ENCODE results near the gene SMAD9. TPM values are rescaled to one million over a fixed set of nuclear protein-coding genes. Genes with fewer than 3 reads are reported as not detected.
A peak's percentile ranks its signal among the peaks of the same experiment; 100 is the strongest.

Gene SMAD9
- polyA plus RNA-seq, 1 of the 3 experiments (the other 2 are of a cell fraction) = 3.1 TPM

DNA sequence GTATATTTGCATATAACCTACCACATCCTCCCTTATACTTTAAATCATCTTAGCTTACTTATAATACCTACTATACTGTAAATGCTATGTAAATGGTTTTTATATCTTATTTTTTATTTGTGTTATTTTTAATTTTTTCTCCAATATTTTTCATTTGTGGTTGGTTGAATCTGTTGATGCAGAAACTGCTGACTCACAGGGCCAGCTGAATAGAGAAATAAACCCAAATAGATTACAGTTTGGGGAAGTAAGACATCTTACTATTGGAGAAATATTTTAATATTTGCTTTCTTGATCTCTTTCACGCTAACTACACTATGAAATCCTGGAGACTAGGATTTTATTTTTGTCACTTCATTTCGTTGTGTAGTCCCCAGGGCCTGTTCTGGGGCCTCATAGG lies 7.1 kb downstream of the SMAD9 start:
- no peak overlapping the region for H3K9ac ChIP-seq
- peaks cover 36 to 46% of the 10 kb centered on the region in 2 experiments; a peak in 3 of 4 replicates for H3K4me1 ChIP-seq (ENCODE audit: control insufficient read depth in 1 of 2, insufficient read depth in 2 of 2, low read depth in 1 of 2, low read length in 1 of 2)
- H3K79me2 ChIP-seq (ENCODE audit: insufficient read depth) = peaks cover 99% of the 10 kb centered on the region
- no peak overlapping the region for H3K27ac ChIP-seq (ENCODE audit: low read depth in 2 of 2, low read length in 1 of 2)
- H3F3A ChIP-seq (replicated peaks; ENCODE audit: insufficient read depth) = peaks cover 1% of the 10 kb centered on the region
- no peak overlapping the region for H3K4me2 ChIP-seq
- no peaks in the 10 kb centered on the region for H4K20me1 ChIP-seq (ENCODE audit: insufficient read depth)
- no peak overlapping the region for H3K4me3 ChIP-seq (ENCODE audit: low read depth in 2 of 2, low read length in 1 of 2)
- H2AFZ ChIP-seq (ENCODE audit: low read depth) = no peak overlapping the region
- ChIA-PET POLR2A (no interaction called here), CTCF (interaction anchor here (1.4 kb wide), 1 partner anchor 68 kb away, joined by 3 read pairs; no protein-coding TSS in a partner anchor)
- no peaks in the 10 kb centered on the region for H3K9me3 ChIP-seq
- no peaks in the 10 kb centered on the region for H3K9me2 ChIP-seq
- TF ChIP-seq RXRA (IDR thresholded peaks at IDR 0.05; ENCODE audit: borderline replicate concordance, low read depth) (no peak), TAF1 (IDR thresholded peaks at IDR 0.05; ENCODE audit: borderline replicate concordance, low read depth, low read length) (no peak), CHD2 (IDR thresholded peaks at IDR 0.05; ENCODE audit: low read length, partially characterized antibody) (no peak), SIN3A (IDR thresholded peaks at IDR 0.05; ENCODE audit: borderline replicate concordance, low read depth, low read length) (no peak), POLR2AphosphoS5 (IDR thresholded peaks at IDR 0.05; ENCODE audit: low read depth, low read length) (no peak), GATA2 (CRISPR knock-in tag; IDR thresholded peaks at IDR 0.05) (no peak), FOXM1 (IDR thresholded peaks at IDR 0.05; ENCODE audit: low read depth) (no peak)
- no peak for DNase-seq
- no peaks in the 10 kb centered on the region for H3K27me3 ChIP-seq (ENCODE audit: insufficient read depth)
- H3K36me3 ChIP-seq (replicated peaks in 1 of 2; ENCODE audit: control insufficient read depth in 1 of 2, insufficient read depth in 2 of 2, low read length in 1 of 2) = no peaks in the 10 kb centered on the region
- 84% methylated on average over 2 of the region's 2 CpGs for whole genome bisulfite sequencing (ENCODE audit: low lambda C conversion rate)

GRCh38 chr13:36912369-36912768 lies 7.7 kb downstream of the SMAD9 start:
- no peak overlapping the region for H2AFZ ChIP-seq (ENCODE audit: low read depth)

GRCh38 chr13:36910545-36910944 lies 9.5 kb downstream of the SMAD9 start:
- peaks cover 98% of the 10 kb centered on the region for H3K79me2 ChIP-seq (ENCODE audit: insufficient read depth)
- POLR2A ChIA-PET = no interaction called here
- no peak overlapping the region for H3K4me3 ChIP-seq (ENCODE audit: low read depth in 2 of 2, low read length in 1 of 2)
- TF ChIP-seq RFX5 (IDR thresholded peaks at IDR 0.05; ENCODE audit: low read length) (no peak), TCF12 (IDR thresholded peaks at IDR 0.05) (no peak), USF2 (IDR thresholded peaks at IDR 0.05; ENCODE audit: borderline replicate concordance, low read depth, low read length) (no peak), EZH2phosphoT487 (IDR thresholded peaks at IDR 0.05; ENCODE audit: borderline replicate concordance, low read depth) (no peak), FOSL2 (IDR thresholded peaks at IDR 0.05; ENCODE audit: borderline replicate concordance, low read depth) (no peak), NFIC (IDR thresholded peaks at IDR 0.05; ENCODE audit: borderline replicate concordance) (no peak), GABPA (IDR thresholded peaks at IDR 0.05; ENCODE audit: low read depth) (no peak)
- TF ChIP-seq, protein P1, sequence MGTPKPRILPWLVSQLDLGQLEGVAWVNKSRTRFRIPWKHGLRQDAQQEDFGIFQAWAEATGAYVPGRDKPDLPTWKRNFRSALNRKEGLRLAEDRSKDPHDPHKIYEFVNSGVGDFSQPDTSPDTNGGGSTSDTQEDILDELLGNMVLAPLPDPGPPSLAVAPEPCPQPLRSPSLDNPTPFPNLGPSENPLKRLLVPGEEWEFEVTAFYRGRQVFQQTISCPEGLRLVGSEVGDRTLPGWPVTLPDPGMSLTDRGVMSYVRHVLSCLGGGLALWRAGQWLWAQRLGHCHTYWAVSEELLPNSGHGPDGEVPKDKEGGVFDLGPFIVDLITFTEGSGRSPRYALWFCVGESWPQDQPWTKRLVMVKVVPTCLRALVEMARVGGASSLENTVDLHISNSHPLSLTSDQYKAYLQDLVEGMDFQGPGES (IDR thresholded peaks at IDR 0.05; ENCODE audit: low read depth, low read length) = no peak
- TF ChIP-seq, protein P2, sequence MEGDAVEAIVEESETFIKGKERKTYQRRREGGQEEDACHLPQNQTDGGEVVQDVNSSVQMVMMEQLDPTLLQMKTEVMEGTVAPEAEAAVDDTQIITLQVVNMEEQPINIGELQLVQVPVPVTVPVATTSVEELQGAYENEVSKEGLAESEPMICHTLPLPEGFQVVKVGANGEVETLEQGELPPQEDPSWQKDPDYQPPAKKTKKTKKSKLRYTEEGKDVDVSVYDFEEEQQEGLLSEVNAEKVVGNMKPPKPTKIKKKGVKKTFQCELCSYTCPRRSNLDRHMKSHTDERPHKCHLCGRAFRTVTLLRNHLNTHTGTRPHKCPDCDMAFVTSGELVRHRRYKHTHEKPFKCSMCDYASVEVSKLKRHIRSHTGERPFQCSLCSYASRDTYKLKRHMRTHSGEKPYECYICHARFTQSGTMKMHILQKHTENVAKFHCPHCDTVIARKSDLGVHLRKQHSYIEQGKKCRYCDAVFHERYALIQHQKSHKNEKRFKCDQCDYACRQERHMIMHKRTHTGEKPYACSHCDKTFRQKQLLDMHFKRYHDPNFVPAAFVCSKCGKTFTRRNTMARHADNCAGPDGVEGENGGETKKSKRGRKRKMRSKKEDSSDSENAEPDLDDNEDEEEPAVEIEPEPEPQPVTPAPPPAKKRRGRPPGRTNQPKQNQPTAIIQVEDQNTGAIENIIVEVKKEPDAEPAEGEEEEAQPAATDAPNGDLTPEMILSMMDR (IDR thresholded peaks at IDR 0.05) = no peak

More at GRCh38 chr13:36912369-36912768, 7.7 kb downstream of the SMAD9 start:
- Histone ChIP-seq H3K9ac (no peak overlapping the region), H4K20me1 (ENCODE audit: insufficient read depth) (no peaks in the 10 kb centered on the region), H3K79me2 (ENCODE audit: insufficient read depth) (peaks cover 99% of the 10 kb centered on the region), H3K4me3 (ENCODE audit: low read depth in 2 of 2, low read length in 1 of 2) (no peak overlapping the region), H3K36me3 (replicated peaks in 1 of 2; ENCODE audit: control insufficient read depth in 1 of 2, insufficient read depth in 2 of 2, low read length in 1 of 2) (peaks cover 0 to 1% of the 10 kb centered on the region in 2 experiments), H3K4me2 (no peak overlapping the region), H3K27ac (ENCODE audit: low read depth in 2 of 2, low read length in 1 of 2) (no peak overlapping the region; a peak in 1 of 4 replicates), H3F3A (replicated peaks; ENCODE audit: insufficient read depth) (no peaks in the 10 kb centered on the region), H3K4me1 (ENCODE audit: control insufficient read depth in 1 of 2, insufficient read depth in 2 of 2, low read depth in 1 of 2, low read length in 1 of 2) (peaks cover 30 to 43% of the 10 kb centered on the region in 2 experiments; a peak in 3 of 4 replicates), H3K27me3 (ENCODE audit: insufficient read depth) (no peaks in the 10 kb centered on the region), H3K9me3 (no peaks in the 10 kb centered on the region), H3K9me2 (no peaks in the 10 kb centered on the region)
- no peak for DNase-seq
- CTCF ChIA-PET = interaction anchor here (1.4 to 1.5 kb wide), 2 partner anchors 54 to 69 kb away, joined by 3 to 5 read pairs; no protein-coding TSS in a partner anchor
- no peak for TF ChIP-seq FOXM1 (IDR thresholded peaks at IDR 0.05; ENCODE audit: low read depth)
- no peak for TF ChIP-seq GABPA (IDR thresholded peaks at IDR 0.05; ENCODE audit: low read depth)
- TF ChIP-seq TAF1 (IDR thresholded peaks at IDR 0.05; ENCODE audit: borderline replicate concordance, low read depth, low read length) = no peak
- no peak for TF ChIP-seq NRF1 (IDR thresholded peaks at IDR 0.05; ENCODE audit: low read depth, low read length)
- TF ChIP-seq, protein P3, sequence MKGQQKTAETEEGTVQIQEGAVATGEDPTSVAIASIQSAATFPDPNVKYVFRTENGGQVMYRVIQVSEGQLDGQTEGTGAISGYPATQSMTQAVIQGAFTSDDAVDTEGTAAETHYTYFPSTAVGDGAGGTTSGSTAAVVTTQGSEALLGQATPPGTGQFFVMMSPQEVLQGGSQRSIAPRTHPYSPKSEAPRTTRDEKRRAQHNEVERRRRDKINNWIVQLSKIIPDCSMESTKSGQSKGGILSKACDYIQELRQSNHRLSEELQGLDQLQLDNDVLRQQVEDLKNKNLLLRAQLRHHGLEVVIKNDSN (IDR thresholded peaks at IDR 0.05; ENCODE audit: borderline replicate concordance, low read depth) = no peak
- POLR2A ChIA-PET = no interaction called here

More at GRCh38 chr13:36910545-36910944, 9.5 kb downstream of the SMAD9 start:
- no peak for DNase-seq
- H3K27me3 ChIP-seq (ENCODE audit: insufficient read depth) = no peaks in the 10 kb centered on the region
- CTCF ChIA-PET = no interaction called here
- H3K9ac ChIP-seq = no peak overlapping the region
- peaks cover 14 to 31% of the 10 kb centered on the region in 2 experiments; a peak in 3 of 4 replicates for H3K4me1 ChIP-seq (ENCODE audit: control insufficient read depth in 1 of 2, insufficient read depth in 2 of 2, low read depth in 1 of 2, low read length in 1 of 2)
- H3K4me2 ChIP-seq = no peak overlapping the region
- no peaks in the 10 kb centered on the region for H4K20me1 ChIP-seq (ENCODE audit: insufficient read depth)
- H3K36me3 ChIP-seq (replicated peaks in 1 of 2; ENCODE audit: control insufficient read depth in 1 of 2, insufficient read depth in 2 of 2, low read length in 1 of 2) = peaks cover 0 to 13% of the 10 kb centered on the region in 2 experiments
- H3K27ac ChIP-seq (ENCODE audit: low read depth in 2 of 2, low read length in 1 of 2) = peak overlapping the region in 1 of 2 experiments; percentile 28; a peak in 1 of 4 replicates
- H2AFZ ChIP-seq (ENCODE audit: low read depth) = no peak overlapping the region
- H3K9me3 ChIP-seq = no peaks in the 10 kb centered on the region
- WGBS (ENCODE audit: low lambda C conversion rate) = 87% methylated on average over 1 of the region's 1 CpG
- H3F3A ChIP-seq (replicated peaks; ENCODE audit: insufficient read depth) = no peaks in the 10 kb centered on the region
- no peaks in the 10 kb centered on the region for H3K9me2 ChIP-seq
